Stimulated activated CD4-positive, alpha-beta T cell treated with anti-CD3 and anti-CD28 coated beads, Interleukin-15, amount 100 ng/mL, for 1 hour (primary cell): Measurements from ENCODE around the gene APOC1.
A peak's percentile ranks its signal among the peaks of the same experiment; 100 is the strongest.
"Not testable (repeated sequence)": the region's sequence is repeated elsewhere in the genome, so short reads cannot be mapped to it uniquely, and the experiment has no call there.

Source experiments
- DNase-seq, 2 donors: peaks; one replicate each; pipeline ENCODE4 v3.0.0-alpha.2; 2020; ENCODE audit warnings: low read depth in 1 of 2, low spot score in 1 of 2

APOC1 gene

DNA sequence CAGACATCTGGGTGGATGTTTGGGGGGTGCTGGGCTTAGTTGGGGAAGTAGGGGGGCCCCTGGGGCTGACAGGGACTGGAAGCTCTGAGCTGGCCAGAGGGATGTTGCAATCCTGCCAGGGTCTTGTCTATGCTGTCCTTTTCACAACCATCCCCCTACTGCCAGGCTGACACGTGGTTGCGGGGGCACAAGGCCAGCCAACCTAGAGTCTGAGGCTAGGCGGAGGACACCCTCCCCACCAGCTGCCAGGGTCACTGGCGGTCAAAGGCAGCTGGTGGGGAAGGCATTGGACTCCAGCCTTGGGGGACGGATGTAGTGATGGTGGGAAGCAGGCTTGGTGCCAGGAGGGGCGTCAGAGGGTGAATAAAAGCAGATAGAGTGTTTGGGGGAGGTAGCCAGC lies 1.6 kb upstream of the APOC1 start:
- DNase-seq: no peak

DNA sequence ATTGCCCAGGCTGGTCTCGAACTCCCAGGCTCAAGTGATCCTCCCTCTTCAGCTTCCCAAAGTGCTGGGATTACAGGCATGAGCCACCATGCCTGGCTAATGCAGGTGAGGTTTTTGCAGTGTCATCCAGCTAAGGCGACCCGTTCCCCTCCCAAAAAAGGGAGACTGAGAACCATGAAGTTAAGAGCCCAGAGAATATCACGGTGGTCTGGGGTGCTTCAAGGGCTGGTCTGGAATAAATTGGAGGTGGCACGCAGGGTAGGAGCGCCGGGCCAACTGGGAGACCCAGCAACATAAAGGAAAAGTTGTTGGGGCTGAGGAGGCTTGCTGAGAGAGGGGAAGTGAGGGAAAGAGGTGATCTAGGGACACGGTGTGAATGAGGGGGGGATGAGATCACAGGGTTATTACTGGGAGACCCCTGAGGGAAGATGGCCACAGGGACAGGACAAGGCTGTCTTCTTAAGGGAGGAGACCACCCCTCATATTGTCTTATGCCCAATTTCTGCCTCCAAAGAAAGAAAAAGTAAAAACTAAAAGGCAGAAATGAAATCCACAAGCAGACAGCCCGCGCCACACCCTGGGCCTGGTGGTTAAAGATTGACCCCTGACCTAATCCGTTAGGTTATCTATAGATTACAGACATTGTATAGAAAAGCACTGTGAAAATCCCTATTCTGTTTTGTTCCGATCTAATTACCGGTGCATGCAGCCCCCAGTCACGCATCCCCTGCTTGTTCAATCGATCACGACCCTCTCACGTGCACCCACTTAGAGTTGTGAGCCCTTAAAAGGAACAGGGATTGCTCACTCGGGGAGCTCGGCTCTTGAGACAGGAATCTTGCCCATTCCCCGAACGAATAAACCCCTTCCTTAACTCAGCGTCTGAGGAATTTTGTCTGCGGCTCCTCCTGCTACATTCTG lies 636 bp upstream of the APOC1 start:
- DNase-seq: not testable (repeated sequence)

DNA sequence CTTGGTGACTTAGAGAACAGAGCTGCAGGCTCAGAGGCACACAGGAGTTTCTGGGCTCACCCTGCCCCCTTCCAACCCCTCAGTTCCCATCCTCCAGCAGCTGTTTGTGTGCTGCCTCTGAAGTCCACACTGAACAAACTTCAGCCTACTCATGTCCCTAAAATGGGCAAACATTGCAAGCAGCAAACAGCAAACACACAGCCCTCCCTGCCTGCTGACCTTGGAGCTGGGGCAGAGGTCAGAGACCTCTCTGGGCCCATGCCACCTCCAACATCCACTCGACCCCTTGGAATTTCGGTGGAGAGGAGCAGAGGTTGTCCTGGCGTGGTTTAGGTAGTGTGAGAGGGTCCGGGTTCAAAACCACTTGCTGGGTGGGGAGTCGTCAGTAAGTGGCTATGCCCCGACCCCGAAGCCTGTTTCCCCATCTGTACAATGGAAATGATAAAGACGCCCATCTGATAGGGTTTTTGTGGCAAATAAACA lies 9.9 kb downstream of the APOC1 start:
- no peak for DNase-seq

DNA sequence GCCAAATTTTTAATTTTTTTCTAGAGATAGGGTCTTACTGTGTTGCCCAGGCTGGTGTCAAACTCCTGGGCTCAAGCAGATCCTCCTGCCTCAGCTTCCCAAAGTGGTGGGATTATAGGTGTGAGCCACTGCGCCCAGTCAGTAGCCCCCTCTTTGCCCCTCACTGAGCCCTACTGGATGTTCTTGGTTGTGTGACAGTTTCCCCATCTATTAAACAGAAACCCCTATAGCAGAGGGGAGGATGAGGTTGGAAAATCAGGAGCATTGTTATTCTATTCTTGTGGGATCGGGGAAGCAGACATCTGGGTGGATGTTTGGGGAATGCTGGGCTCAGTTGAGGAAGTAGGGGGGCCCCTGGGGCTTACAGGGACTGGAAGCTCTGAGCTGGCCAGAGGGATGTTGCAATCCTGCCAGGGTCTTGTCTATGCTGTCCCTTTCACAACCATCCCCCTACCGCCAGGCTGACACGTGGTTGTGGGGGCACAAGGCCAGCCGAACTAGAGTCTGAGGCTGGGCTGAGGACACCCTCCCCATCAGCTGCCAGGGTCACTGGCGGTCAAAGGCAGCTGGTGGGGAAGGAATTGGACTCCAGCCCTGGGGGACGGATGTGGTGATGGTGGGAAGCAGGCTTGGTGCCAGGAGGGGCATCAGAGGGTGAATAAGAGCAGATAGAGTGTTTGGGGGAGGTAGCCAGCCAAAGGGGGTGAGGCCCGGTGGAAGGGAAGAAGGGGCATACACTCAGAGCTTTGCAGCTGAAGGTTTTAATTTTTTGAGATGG lies 10.9 kb downstream of the APOC1 start:
- DNase-seq: no peak

- DNase-seq: not testable (repeated sequence)
Measured at GRCh38 chr19:44926245-44927077, 12.1 kb downstream of the APOC1 start.

- DNase-seq: no peak
Measured at GRCh38 chr19:44927746-44928145, 13.3 kb downstream of the APOC1 start.

- DNase-seq: no peak
Measured at GRCh38 chr19:44930088-44930487, 15.7 kb downstream of the APOC1 start.

GRCh38 chr19:44931541-44931940 lies 17.1 kb downstream of the APOC1 start:
- no peak for DNase-seq

DNA sequence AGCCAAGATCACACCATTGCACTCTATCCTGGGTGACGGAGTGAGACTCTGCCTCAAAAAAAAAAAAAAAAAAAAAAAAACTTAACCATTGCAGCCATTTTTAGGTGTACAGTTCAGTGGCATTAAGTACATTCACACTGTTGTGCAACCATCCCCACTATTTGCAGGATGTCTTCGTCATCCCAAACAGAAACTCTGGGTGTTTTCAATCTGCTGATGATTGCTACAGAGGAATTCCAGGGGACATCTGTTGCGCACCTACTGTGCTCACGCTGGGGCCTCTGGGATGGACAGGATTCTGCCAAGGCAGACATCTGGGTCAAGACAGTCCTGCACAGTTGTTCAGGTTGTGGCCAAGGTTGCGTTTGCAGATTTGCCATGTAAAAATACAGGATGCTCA lies 25.3 kb downstream of the APOC1 start:
- no peak for DNase-seq

- DNase-seq: no peak
Measured at GRCh38 chr19:44942067-44942571, 27.7 kb downstream of the APOC1 start, which contains the start of gene APOC4. TSS of gene APOC4 (plus strand) at chr19:44942237. CDS start at chr19:44942278, 41 bp downstream.

DNA sequence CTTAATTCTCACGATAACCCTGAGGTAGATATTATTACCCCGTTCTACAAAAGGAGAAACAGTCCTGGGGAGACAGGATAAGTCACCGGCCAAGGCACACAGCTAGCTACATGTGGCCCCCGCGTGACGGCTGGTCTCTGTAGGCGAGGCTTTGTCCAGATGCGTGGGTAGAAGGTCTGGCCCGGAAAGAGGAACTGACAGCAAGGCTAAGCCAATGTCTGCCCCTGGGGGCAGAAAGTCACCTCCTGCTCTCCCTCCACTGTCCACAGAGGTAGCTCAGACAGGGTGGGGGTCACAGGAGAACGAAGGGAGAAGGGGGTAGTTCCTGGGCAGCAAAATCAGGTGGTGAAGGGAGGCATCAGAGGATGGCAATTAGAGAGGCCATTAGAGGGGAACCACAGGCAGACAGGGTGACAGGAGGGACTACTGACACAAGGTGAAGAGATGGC lies 29.4 kb downstream of the APOC1 start:
- no peak for DNase-seq

DNA sequence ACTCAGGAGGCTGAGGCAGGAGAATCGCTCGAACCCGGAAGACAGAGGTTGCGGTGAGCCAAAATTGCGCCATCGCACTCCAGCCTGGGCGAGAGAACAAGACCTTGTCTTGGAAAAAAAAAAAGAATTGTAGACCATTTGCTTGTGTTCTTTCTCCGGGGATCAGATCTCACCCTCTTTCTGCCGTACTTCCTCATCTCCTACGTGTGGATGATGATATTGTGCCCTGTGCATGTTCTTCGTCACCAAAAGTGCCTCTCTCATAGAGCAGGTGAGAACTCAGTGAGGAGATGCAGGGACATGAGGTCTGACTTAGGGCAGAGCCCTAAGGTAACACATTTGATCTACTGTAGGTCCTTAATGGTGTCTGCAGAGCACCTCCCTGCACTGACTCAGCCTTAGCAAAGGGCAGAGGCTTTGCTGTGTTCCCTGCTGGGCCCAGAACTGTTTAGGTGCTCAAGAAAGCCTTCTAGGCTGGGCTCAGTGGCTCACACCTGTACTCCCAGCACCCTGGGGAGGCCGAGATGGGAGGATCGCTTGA lies 32.7 kb downstream of the APOC1 start:
- no peak for DNase-seq

- DNase-seq: no peak
Measured at GRCh38 chr19:44948237-44948636, 33.8 kb downstream of the APOC1 start.

DNA sequence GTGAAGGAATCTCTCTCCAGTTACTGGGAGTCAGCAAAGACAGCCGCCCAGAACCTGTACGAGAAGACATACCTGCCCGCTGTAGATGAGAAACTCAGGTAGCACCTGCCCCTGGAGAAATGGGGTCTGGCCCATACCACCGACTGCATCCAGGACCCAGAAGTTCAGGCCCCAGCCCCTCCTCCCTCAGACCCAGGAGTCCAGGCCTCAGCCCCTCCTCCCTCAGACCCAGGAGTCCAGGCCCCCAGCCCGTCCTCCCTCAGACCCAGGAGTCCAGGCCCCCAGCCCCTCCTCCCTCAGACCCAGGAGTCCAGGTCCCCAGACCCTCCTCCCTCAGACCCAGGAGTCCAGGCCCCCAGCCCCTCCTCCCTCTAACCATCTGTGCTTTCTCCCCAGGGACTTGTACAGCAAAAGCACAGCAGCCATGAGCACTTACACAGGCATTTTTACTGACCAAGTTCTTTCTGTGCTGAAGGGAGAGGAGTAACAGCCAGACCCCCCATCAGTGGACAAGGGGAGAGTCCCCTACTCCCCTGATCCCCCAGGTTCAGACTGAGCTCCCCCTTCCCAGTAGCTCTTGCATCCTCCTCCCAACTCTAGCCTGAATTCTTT lies 34.5 kb downstream of the APOC1 start:
- DNase-seq: no peak

- no peak for DNase-seq
Measured at GRCh38 chr19:44949550-44949949, 35.1 kb downstream of the APOC1 start.

- DNase-seq: peak in 1 of 2 donors; percentile 34
Measured at GRCh38 chr19:44951179-44952159, 37.1 kb downstream of the APOC1 start.

DNA sequence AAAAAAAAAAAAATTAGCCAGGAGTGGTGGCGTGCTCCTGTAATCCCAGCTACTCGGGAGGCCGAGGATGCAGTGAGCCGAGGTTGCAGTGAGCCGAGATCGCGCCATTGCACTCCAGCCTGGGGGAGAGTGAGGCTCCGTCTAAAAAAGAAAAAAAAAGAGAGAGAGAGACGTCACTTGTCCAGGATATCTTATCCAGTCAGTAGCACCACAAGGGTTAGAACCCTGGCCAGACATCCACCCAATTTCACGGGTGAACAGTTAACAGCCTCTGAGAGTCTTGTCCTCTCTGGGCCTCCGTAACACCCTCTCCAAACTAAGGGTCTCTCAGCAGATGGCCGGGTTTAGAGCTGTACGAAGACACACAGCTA lies 39.9 kb downstream of the APOC1 start:
- DNase-seq: no peak

DNA sequence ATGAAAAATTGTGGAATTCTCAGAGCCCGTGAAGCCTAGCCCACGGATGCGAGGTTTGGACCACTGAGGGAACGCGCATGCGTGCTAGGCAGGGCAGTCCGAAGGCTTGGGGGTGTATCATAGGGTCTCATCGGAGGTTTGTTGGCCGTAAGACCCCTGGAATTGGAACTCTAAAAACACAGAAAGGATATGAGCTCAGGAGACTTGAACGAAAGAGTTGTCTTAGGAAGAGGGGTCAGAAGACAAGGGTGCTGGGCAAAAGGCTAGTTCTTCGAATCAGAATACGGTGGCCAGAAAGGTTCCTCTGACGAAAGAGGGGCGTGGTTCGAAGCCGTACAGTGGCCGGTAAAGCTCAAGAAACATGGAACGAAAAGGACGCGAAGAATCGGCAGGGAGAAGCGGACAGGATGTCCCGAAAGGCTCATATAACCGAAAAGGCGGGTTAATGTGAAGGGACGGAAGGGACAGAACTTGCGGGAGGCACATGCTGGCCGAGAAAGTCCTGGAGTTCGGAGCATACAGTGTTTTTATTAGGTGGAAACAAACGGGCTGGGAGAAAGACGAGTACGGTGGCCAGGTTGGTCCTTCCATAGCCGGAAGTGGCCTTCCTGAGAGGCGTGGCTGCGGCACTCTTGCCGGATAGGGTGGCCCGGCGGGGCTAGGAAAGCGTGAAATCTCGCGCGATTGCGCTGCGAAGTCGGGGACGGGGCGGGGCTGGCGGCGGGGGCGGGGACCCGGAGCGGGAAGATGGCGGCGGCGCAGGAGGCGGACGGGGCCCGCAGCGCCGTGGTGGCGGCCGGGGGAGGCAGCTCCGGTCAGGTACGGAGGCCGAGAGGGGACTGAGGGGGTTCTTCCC lies 40.5 kb downstream of the APOC1 start, which contains the start of gene CLPTM1:
Gene CLPTM1 (plus strand): TSS at position 732 of the 856 bp plus-strand sequence. CDS start 16 bp downstream, at position 748.
- peak; percentile 92 to 96 for DNase-seq
